B cell (primary cell): ENCODE data around the gene C6orf132.

ENCODE experiments used
- EZH2 ChIP-seq: IDR thresholded peaks from 2 replicates; pipeline ENCODE4 v1.6.1; 2012; ENCODE audit warnings: borderline replicate concordance, low read depth, mild to moderate bottlenecking, moderate library complexity, low read length; ENCODE audit not compliant: insufficient read depth, poor library complexity, severe bottlenecking
- TF ChIP-seq, protein P1 (sequence below): fragments of 200-600 bp; IDR thresholded peaks from one replicate; pipeline ENCODE4 v1.8.0; 2022; ENCODE audit warnings: antibody characterized with exemption, mild to moderate bottlenecking

DNA sequence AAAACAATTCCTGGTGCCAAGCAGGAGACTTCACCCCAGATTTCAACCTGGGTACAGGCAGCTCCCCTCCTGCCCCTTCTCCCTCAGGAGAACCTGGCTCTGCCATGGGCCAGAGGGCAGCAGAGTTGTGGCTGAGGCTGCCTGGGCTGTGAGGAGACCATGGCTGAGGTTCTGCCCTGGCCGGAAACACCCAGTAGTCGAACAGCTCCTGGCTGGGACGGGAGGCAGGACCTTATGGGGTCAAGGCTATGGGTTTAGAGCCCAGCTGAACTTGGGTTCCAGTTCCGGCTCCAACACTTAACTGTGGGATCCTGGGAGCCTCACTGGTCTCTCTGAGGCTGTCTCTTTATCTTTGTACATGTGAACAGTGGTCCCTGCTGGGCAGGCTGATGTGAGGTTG, 8.5 kb downstream of the C6orf132 start:
- TF ChIP-seq, protein P1, sequence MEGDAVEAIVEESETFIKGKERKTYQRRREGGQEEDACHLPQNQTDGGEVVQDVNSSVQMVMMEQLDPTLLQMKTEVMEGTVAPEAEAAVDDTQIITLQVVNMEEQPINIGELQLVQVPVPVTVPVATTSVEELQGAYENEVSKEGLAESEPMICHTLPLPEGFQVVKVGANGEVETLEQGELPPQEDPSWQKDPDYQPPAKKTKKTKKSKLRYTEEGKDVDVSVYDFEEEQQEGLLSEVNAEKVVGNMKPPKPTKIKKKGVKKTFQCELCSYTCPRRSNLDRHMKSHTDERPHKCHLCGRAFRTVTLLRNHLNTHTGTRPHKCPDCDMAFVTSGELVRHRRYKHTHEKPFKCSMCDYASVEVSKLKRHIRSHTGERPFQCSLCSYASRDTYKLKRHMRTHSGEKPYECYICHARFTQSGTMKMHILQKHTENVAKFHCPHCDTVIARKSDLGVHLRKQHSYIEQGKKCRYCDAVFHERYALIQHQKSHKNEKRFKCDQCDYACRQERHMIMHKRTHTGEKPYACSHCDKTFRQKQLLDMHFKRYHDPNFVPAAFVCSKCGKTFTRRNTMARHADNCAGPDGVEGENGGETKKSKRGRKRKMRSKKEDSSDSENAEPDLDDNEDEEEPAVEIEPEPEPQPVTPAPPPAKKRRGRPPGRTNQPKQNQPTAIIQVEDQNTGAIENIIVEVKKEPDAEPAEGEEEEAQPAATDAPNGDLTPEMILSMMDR = no peak
- TF ChIP-seq EZH2 = no peak
